Activated naive CD4-positive, alpha-beta T cell treated with anti-CD3 and anti-CD28 coated beads for 36 hours (primary cell): ENCODE data around the gene ACE. TPM values are rescaled to one million over a fixed set of nuclear protein-coding genes. Genes with fewer than 3 reads are reported as not detected.

Experiments used
- CTCF ChIA-PET: fragments of 350-600 bp; sonication (Branson Sonifier 250); formaldehyde crosslinking; loops from one replicate; lab custom pipeline; 2021; ENCODE audit warnings: antibody characterized with exemption; lab: Charles Lee
- DNase-seq: peaks from one replicate; pipeline ENCODE4 v3.0.0-alpha.2; 2020
- H3K27ac Mint-ChIP-seq: one replicate; pipeline ENCODE4 v1.8.0; 2021; ENCODE audit warnings: mild to moderate bottlenecking, mixed read lengths
- H3K27me3 Mint-ChIP-seq: one replicate; pipeline ENCODE4 v1.8.0; 2021; ENCODE audit warnings: low read depth, mixed read lengths
- H3K36me3 Mint-ChIP-seq: one replicate; pipeline ENCODE4 v1.8.0; 2021; ENCODE audit warnings: low read depth, mixed read lengths
- H3K4me1 Mint-ChIP-seq: one replicate; pipeline ENCODE4 v1.8.0; 2021; ENCODE audit warnings: low read depth, mixed read lengths
- H3K4me3 Mint-ChIP-seq: one replicate; pipeline ENCODE4 v1.8.0; 2021; ENCODE audit warnings: mild to moderate bottlenecking, moderate library complexity, mixed read lengths
- H3K9me3 Mint-ChIP-seq: one replicate; pipeline ENCODE4 v1.8.0; 2021; ENCODE audit warnings: mixed read lengths
- intact Hi-C: fragments of 100-400 bp; cut with micrococcal nuclease; formaldehyde crosslinking; loops from one replicate; pipeline ENCODE4 v1.15.1; 2023
- total RNA-seq, 2 experiments: library from RNA; stranded (reverse); gene quantifications; one replicate each; pipeline ENCODE4 v1.2.3, GENCODE V29; 2021

The ACE gene
- total RNA-seq, 2 experiments from 2014 or later = 0.12 to 0.50 TPM

DNA sequence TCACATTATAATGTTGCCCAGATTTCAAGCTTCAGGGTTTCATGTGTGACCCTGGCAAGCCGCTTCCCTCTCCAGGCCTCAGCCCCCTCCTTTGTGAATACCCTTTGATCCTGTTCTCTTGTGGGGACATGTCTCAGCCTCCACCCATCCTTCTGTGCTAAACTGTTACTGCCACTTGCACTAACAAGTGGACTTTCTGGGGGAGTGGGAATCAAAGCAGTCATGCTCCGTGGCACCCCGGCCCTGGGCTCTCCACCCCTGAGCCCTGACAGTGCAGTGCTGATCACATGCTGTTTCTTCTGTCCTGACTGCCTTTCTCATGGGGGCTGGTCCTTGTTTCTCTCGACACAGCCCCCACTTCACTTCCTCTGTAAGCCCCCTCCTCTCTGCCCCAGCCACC lies 63.7 kb downstream of the ACE start:
- intact Hi-C loops = no loop called here
- no peak overlapping the region for H3K27ac Mint-ChIP-seq

DNA sequence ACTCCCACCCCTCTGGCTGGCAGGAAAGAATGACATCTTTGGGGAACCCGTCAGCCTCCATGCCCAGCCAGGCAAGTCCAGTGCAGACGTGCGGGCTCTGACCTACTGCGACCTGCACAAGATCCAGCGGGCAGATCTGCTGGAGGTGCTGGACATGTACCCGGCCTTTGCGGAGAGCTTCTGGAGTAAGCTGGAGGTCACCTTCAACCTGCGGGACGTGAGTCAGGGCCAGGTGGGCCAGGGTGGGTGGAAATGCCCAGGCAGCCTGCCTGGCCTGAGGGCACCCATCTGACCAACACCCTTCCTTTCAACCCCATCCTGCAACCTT lies 65.3 kb downstream of the ACE start:
- Mint-ChIP-seq H3K4me3 (no peak overlapping the region), H3K9me3 (no peaks in the 10 kb centered on the region), H3K36me3 (no peaks in the 10 kb centered on the region), H3K4me1 (peaks cover 2% of the 10 kb centered on the region), H3K27ac (no peak overlapping the region), H3K27me3 (peaks cover 24% of the 10 kb centered on the region)
- CTCF ChIA-PET = no interaction called here
- intact Hi-C loops = no loop called here
- no peak for DNase-seq

More for the DNA sequence above, 63.7 kb downstream of the ACE start:
- no peak overlapping the region for H3K4me3 Mint-ChIP-seq
- DNase-seq = no peak
- peaks cover 27% of the 10 kb centered on the region for H3K27me3 Mint-ChIP-seq
- H3K9me3 Mint-ChIP-seq = no peaks in the 10 kb centered on the region
- CTCF ChIA-PET = no interaction called here
- peaks cover 2% of the 10 kb centered on the region for H3K4me1 Mint-ChIP-seq
- H3K36me3 Mint-ChIP-seq = no peaks in the 10 kb centered on the region

- H3K9me3 Mint-ChIP-seq = no peaks in the 10 kb centered on the region
- no peaks in the 10 kb centered on the region for H3K36me3 Mint-ChIP-seq
- H3K4me3 Mint-ChIP-seq = no peak overlapping the region
- no peak overlapping the region for H3K27ac Mint-ChIP-seq
- no peak for DNase-seq
- CTCF ChIA-PET = interaction anchor here (0.6 kb wide), 1 partner anchor 27 kb away, joined by 3 read pairs; no protein-coding TSS in a partner anchor
- peaks cover 16% of the 10 kb centered on the region for H3K27me3 Mint-ChIP-seq
- H3K4me1 Mint-ChIP-seq = peaks cover 2% of the 10 kb centered on the region
- intact Hi-C loops = no loop called here
Observed at GRCh38 chr17:63542942-63543821, 66.3 kb downstream of the ACE start.

DNA sequence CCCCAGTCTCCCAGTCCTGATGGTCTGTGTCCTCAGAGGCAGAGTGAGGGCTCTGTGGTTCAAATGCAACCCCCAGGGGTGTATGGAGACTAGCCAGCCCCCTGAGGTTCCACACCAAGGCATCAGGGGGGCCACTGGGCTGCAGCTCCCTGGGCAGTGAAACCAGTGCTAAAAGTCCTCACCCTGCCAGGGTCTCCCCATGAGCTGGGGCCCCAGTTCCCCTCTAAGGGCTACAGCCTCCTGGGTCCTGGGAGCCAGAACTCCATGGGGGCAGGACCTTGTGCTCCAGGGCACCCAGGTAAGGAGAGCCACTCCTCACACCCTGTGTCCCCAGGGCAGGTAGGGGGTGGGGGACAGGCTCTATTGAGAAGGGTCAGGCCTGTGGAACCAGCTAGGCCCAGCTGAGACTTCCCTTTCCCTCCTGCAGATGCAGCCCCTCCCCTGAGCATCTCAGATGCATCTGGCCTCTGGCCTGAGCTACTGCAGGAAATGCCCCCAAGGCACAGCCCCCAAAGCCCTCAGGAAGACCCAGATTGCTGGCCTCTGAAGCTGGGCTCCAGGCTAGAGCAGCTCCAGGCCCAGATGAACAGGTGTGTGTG lies 67.1 kb downstream of the ACE start:
- Mint-ChIP-seq H3K27ac (no peak overlapping the region), H3K4me1 (no peaks in the 10 kb centered on the region), H3K27me3 (peaks cover 10% of the 10 kb centered on the region), H3K9me3 (no peaks in the 10 kb centered on the region), H3K36me3 (no peaks in the 10 kb centered on the region), H3K4me3 (no peak overlapping the region)
- intact Hi-C loops = no loop called here
- no peak for DNase-seq
- CTCF ChIA-PET = interaction anchor here (0.6 kb wide), 1 partner anchor 27 kb away, joined by 3 read pairs; no protein-coding TSS in a partner anchor

DNA sequence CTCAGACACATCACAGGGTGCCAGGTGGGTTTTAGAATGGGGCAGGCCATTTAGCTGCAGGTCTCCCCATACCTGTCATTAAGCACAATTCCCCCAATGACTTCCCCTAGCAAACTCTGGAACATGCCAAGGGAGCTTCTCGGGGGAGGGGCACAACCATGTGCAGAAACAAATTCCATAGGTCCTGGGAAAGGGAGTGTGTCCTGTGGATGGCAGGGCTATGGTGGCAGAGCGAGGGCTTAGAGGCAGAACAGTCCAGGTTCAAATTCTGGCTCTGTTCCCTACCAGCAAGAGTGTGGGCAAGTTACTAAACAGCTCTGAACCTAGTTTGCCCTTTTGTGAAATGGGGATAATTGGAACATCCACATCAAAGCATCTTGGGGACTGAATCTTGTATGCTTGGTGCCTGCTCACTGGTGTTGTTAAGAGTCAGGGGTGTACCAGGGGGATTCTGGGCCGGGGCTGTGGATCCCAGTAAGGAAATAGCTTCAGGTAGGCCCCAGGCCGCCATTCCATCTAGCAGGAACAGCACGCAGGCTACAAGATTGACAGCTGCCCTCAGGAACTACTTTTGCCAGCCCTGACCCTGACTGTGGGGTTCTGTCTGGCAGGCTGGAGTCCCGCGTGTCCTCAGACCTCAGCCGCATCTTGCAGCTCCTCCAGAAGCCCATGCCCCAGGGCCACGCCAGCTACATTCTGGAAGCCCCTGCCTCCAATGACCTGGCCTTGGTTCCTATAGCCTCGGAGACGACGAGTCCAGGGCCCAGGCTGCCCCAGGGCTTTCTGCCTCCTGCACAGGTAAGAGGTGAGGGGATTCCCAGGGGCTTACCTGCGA lies 67.8 kb downstream of the ACE start:
- Mint-ChIP-seq H3K4me3 (no peak overlapping the region), H3K27ac (no peak overlapping the region), H3K9me3 (no peaks in the 10 kb centered on the region), H3K36me3 (no peaks in the 10 kb centered on the region), H3K4me1 (no peaks in the 10 kb centered on the region), H3K27me3 (peaks cover 2% of the 10 kb centered on the region)
- DNase-seq = no peak
- intact Hi-C loops = no loop called here
- CTCF ChIA-PET = interaction anchor here (0.6 kb wide), 1 partner anchor 1985 kb away, joined by 7 read pairs; no protein-coding TSS in a partner anchor

DNA sequence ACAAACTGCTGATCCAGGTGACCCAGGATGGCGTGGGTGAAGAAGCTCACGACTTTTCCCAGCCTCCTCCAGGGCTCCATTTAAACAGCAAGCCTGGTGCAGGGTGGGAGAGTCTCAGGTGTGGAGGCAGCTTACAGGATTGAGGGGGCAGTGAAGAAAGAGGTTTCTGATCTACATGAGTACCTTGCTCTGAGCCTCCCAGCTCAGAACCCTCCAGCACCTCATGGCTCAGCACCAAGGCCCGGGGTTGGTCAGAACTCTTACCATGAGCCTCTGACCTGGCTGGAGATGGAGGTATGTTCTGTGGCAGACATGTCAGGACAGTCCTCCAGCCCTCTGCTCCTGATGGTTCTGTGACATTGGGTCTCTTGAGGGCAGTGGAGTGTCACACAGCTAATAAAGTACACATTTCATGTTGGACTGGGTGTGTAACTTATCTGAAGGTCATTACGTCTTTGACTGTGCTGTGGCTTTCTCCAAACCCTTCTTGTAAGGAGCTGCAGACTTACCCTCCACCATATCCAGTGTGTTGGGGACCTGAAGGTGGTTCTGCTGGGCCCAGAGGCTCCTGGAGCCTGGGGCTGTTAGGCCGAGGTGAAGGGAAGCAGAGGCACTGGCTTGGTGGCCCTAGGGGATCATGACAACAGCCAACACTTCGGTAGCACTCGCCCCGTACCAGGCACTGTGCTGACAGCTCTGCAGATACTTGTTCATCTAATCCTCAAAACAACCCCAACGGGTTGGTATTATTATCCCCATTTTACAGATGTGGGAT lies 69.6 kb downstream of the ACE start:
- no peak for DNase-seq
- Mint-ChIP-seq H3K9me3 (no peaks in the 10 kb centered on the region), H3K4me1 (no peaks in the 10 kb centered on the region), H3K27ac (no peak overlapping the region), H3K27me3 (no peaks in the 10 kb centered on the region), H3K4me3 (no peak overlapping the region), H3K36me3 (peaks cover 4% of the 10 kb centered on the region)
- CTCF ChIA-PET = interaction anchor here (0.8 kb wide), 1 partner anchor 100 kb away, joined by 3 read pairs; no protein-coding TSS in a partner anchor
- intact Hi-C loops = no loop called here

DNA sequence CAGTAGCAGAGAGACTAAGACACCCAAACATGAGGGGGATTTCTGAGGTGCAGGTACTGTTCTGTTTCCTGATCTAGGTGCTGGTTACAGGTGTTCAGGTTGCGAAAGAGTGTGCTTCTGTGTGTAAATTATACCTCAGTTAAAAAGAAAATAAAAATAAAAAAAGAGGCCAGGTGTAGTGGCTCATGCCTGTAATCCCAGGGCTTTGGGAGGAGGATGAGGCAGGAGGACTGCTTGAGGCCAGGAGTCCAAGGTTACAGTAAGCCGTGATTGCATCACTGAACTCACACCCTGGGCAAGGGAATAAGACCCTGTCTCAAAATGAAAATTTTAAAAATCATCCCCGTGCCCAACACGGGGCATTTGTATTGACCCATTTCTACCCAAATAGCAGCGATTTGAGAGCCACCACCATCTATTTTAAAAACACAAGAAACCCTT lies 70.2 kb downstream of the ACE start:
- intact Hi-C loops = no loop called here
- CTCF ChIA-PET = no interaction called here
- no peak for DNase-seq
- H3K4me1 Mint-ChIP-seq = peaks cover 3% of the 10 kb centered on the region
- H3K4me3 Mint-ChIP-seq = no peak overlapping the region
- H3K9me3 Mint-ChIP-seq = no peaks in the 10 kb centered on the region
- peaks cover 6% of the 10 kb centered on the region for H3K36me3 Mint-ChIP-seq
- no peaks in the 10 kb centered on the region for H3K27me3 Mint-ChIP-seq
- H3K27ac Mint-ChIP-seq = no peak overlapping the region

Other genes with a start within 250 kb of the ACE start
- gene CYB561, start 30.8 kb upstream of the ACE start, total RNA-seq = 1 to 10 TPM; 2.3 to 2.6 TPM
- not detected for gene KCNH6, start 46.3 kb downstream of the ACE start, total RNA-seq
- 100 to 1,000 TPM; 102 to 103 TPM for gene DCAF7, start 73.4 kb downstream of the ACE start, total RNA-seq
- gene TACO1, start 123.8 kb downstream of the ACE start, total RNA-seq = 10 to 100 TPM; 27.6 to 28.9 TPM
- 10 to 100 TPM; 28.8 to 29.6 TPM for gene MAP3K3, start 145.4 kb downstream of the ACE start, total RNA-seq
- 100 to 1,000 TPM; 121 TPM for gene LIMD2, start 223.1 kb downstream of the ACE start, total RNA-seq